Hematopoietic multipotent progenitor cell treated with erythropoietin and hydrocortisone succinate and interleukin-3 and kit ligand, for 4 days (in vitro differentiated cells): ENCODE results near the gene FAM72A.
"Not testable (repeated sequence)": the region's sequence is repeated elsewhere in the genome, so short reads cannot be mapped to it uniquely, and the experiment has no call there.

Source experiments
- DNase-seq: peaks from one replicate; pipeline ENCODE4 v3.0.0-alpha.2; 2015

Gene FAM72A

DNA sequence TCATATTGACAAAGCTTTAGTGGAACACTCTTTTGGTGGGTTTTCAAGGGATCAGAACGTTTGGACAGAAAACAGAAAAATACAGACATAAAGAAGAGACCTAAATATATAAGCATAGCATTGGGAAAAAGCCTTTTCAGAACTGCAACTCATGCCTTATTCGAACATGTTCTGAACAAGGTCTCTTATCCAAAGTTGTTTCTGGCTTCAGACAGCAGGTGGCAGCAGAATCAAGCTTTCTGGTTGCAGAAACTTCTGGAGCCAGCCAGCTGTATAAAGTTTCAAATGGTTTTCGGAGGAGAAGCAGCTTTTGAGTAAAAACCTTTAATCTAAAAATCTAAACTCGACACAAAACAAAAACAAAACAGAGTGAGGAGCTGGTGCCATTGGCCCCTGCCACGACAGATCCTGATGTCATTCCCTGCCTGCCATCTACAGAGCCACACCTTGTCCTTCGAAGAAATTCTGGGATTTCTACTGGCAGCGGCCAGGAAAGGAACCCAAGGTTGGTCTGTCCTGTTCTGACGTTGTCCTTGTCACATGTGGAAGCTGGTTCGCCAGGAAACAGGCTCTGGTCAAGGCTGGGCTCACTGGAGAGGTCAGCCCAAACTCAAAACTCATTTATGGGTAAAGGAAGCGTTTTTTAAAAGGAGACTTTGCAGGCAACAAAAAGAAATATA, 35.1 kb downstream of the FAM72A start:
- not testable (repeated sequence) for DNase-seq

DNA sequence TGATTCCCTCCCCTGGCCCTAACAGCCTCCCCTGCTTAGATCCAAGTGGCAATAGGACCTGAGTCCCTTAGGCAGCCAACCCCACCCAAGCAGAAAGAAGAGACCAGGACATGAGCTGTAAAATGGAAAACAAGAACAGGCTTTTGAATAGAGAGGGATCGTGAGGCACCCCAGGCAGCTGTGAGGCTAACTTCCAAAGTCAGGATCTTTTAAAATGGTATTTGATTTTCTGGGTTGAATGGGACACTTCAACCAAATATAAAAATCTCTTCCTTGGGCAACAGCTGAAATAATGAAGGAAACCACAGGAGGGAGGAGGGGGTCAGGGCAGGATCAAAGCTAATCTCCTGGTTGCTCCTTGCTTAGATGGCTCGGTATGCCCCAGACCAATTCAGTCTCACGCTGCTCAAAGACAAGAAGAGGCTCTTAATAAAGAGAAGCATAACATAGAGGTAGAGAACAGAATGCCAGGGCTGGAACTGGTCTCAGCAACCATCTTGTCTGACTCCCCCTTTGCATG, 56.8 kb downstream of the FAM72A start:
- DNase-seq: no peak

DNA sequence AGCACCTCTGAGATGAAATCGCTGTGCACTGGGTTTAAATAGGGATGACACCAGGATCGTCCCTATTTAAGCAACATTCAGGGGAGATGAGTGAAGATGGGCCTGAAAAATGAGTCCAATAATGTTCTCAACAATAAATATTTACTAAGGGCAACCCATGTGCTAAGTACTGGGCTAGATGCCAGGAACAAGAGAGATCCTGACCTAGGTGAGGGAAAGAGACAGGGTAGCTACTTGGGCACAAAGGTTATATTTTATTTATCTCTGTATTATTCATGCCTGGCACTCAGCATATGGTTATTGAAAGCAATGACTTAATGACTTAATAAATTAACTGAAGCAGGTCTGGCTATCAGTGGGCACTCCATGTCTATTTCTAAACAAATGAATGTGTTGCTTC, 58.0 kb downstream of the FAM72A start:
- no peak for DNase-seq

- DNase-seq: no peak
These were observed 59.0 kb downstream of the FAM72A start for GRCh38 chr1:206143537-206144172.

DNA sequence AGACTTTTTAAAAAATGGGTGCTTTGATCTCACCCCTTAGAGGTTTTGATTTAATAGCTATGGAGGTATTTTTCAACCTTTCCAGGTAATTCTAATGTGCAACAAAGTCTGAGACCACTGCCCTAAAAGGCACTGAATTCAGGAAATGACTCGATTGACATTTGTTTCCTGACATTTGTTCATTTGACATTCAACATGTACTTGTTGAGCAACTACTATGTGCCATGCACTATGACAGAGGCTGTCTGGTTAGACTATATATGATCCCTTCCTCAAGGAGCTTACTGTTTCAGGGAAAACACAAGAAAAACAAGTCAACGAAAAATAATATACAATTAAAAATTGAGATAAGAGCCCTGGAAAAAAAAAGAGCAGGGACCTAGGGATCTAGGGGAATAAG, 59.9 kb downstream of the FAM72A start:
- no peak for DNase-seq

DNA sequence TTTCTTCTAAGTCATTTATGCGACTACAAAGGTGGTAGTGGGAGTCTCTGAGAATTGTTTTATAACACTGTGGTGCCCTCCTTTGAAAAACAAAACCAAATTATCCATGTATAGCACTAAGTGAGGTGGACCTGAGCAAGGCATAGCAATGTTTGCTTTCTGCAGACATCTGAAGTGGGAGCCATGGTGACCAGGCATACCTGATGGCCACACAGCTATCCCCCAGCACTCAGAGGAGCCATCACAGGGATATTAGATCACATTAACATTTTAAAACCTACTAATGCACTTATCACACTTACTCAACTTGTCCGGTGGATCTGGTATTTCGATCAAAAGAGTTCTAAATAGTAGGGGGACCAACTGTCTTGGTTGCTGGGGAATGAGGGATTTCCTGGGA, 60.6 kb downstream of the FAM72A start:
- DNase-seq: no peak

- no peak for DNase-seq
These were observed 66.4 kb downstream of the FAM72A start for GRCh38 chr1:206136241-206136640.
